SH-SY5Y (cell line): Measurements from ENCODE around the gene IRAK1.

Source experiments
- GATA2 ChIP-seq: IDR thresholded peaks from 2 replicates; pipeline ENCODE4 v1.6.1; 2011; ENCODE audit warnings: mild to moderate bottlenecking, low read depth, low read length
- GATA3 ChIP-seq: IDR thresholded peaks from 2 replicates; pipeline ENCODE4 v1.6.1; 2011; ENCODE audit warnings: low read depth, mild to moderate bottlenecking, low read length, moderate library complexity

DNA sequence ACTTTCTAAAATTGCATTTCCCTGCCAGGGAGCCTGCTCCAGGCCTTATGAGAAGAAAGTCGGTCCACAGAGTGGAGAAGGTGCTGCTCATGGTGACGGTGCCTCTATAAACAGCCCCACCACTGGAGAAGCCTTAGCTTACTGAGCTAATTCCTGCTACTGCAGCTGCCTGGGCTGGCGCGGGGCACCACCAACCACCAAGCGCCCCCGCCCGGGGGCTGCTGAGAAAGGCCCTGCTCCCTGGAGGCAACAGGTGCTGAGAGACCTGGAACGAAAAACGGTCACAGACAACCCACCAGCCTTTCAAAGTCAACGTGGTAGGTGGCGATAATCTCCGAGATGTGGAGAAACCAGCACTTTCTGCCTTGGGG, 51.0 kb downstream of the IRAK1 start:
- TF ChIP-seq GATA2 (no peak), GATA3 (no peak)
